SU-DHL-6 (cell line): Measurements from ENCODE around the gene PIGK.
"Not testable (repeated sequence)": the region's sequence is repeated elsewhere in the genome, so short reads cannot be mapped to it uniquely, and the experiment has no call there.

ENCODE experiments used
- H2AFZ ChIP-seq: fragments of 200-600 bp; sonication (generic); 2 replicates; pipeline ENCODE4 v1.6.1; 2014; ENCODE audit warnings: low read depth, mild to moderate bottlenecking, moderate library complexity, mixed read lengths, antibody characterized with exemption, low read length; ENCODE audit not compliant: severe bottlenecking
- H3F3A ChIP-seq: fragments of 200-600 bp; shearing (Covaris generic); 2 replicates; pipeline ENCODE4 v1.6.0; 2016; ENCODE audit warnings: antibody characterized with exemption, mild to moderate bottlenecking; ENCODE audit not compliant: insufficient read depth
- H3K27ac ChIP-seq: fragments of 200-600 bp; sonication (generic); 2 replicates; pipeline ENCODE4 v1.5.1; 2016; ENCODE audit warnings: low read depth, mild to moderate bottlenecking, low read length, moderate library complexity, mixed read lengths
- H3K27me3 ChIP-seq: fragments of 200-600 bp; sonication (generic), shearing (Covaris generic); 2 replicates; pipeline ENCODE4 v1.6.0; 2014; ENCODE audit warnings: mild to moderate bottlenecking, low read length
- H3K36me3 ChIP-seq: fragments of 200-600 bp; sonication (generic); 2 replicates; pipeline ENCODE4 v1.6.1; 2014; ENCODE audit warnings: mild to moderate bottlenecking, low read length, mixed read lengths
- H3K4me2 ChIP-seq: fragments of 300-600, 200-600 bp; shearing (Covaris generic), sonication (generic); 2 replicates; pipeline ENCODE4 v1.6.0; 2014; ENCODE audit warnings: low read length, low read depth, mild to moderate bottlenecking; ENCODE audit not compliant: poor library complexity, severe bottlenecking
- H3K4me3 ChIP-seq: fragments of 200-600 bp; sonication (generic); 2 replicates; pipeline ENCODE4 v1.5.1; 2014; ENCODE audit warnings: antibody characterized with exemption, low read length, mild to moderate bottlenecking, mixed read lengths; ENCODE audit not compliant: insufficient read depth, poor library complexity, severe bottlenecking
- H3K79me2 ChIP-seq: fragments of 200-600 bp; sonication (generic); 2 replicates; pipeline ENCODE4 v1.6.1; 2014; ENCODE audit warnings: mild to moderate bottlenecking, low read length, moderate library complexity; ENCODE audit not compliant: insufficient read depth
- H3K9ac ChIP-seq: fragments of 200-600 bp; sonication (generic); 2 replicates; pipeline ENCODE4 v1.7.0; 2014; ENCODE audit warnings: mild to moderate bottlenecking, low read length
- H3K9me2 ChIP-seq: fragments of 200-600 bp; sonication (generic); replicated peaks from 2 replicates; pipeline ENCODE4 v1.6.1; 2014; ENCODE audit warnings: low read length; ENCODE audit not compliant: insufficient read depth
- H3K9me3 ChIP-seq: fragments of 200-600 bp; sonication (generic); 2 replicates; pipeline ENCODE4 v1.6.1; 2014; ENCODE audit warnings: low read length, mixed read lengths; ENCODE audit not compliant: insufficient read depth
- H4K20me1 ChIP-seq: fragments of 200-600 bp; sonication (generic); 2 replicates; pipeline ENCODE4 v1.6.1; 2014; ENCODE audit warnings: low read depth, mild to moderate bottlenecking, antibody characterized with exemption, low read length, moderate library complexity, mixed read lengths
- CTCF ChIP-seq: fragments of 200-600 bp; sonication (generic); IDR thresholded peaks from one replicate; pipeline ENCODE4 v1.5.1; 2017; ENCODE audit warnings: antibody characterized with exemption, mild to moderate bottlenecking, low read length, moderate library complexity; ENCODE audit not compliant: insufficient read depth, poor library complexity, severe bottlenecking
- EZH2phosphoT487 ChIP-seq: fragments of 200-600 bp; sonication (generic), shearing (Covaris generic); conservative IDR thresholded peaks from 2 replicates; pipeline ENCODE4 v1.6.1; 2018; ENCODE audit warnings: mild to moderate bottlenecking, antibody characterized with exemption, low read length, moderate library complexity, mixed read lengths

The PIGK gene

GRCh38 chr1:77170687-77171086 is 48.5 kb downstream of the PIGK start:
- H3K27ac ChIP-seq = no peak overlapping the region
- peaks cover 21% of the 10 kb centered on the region; the same call in 1 of the 2 replicates for H3K9me3 ChIP-seq
- no peaks in the 10 kb centered on the region for H3K27me3 ChIP-seq
- H3K9me2 ChIP-seq = no peaks in the 10 kb centered on the region
- no peaks in the 10 kb centered on the region for H4K20me1 ChIP-seq
- no peaks in the 10 kb centered on the region; the same call in 1 of the 2 replicates for H3F3A ChIP-seq
- TF ChIP-seq CTCF (no peak), EZH2phosphoT487 (no peak)
- H3K79me2 ChIP-seq = no peaks in the 10 kb centered on the region
- no peak overlapping the region for H3K9ac ChIP-seq
- no peak overlapping the region for H3K4me2 ChIP-seq
- no peak overlapping the region for H2AFZ ChIP-seq
- H3K4me3 ChIP-seq = no peak overlapping the region
- H3K36me3 ChIP-seq = peaks cover 3% of the 10 kb centered on the region; the same call in 1 of the 2 replicates

GRCh38 chr1:77168358-77168757 is 50.9 kb downstream of the PIGK start:
- TF ChIP-seq EZH2phosphoT487 (no peak), CTCF (no peak)
- no peaks in the 10 kb centered on the region for H3K79me2 ChIP-seq
- peaks cover 3% of the 10 kb centered on the region; the same call in 1 of the 2 replicates for H3K36me3 ChIP-seq
- no peak overlapping the region for H3K4me2 ChIP-seq
- no peaks in the 10 kb centered on the region for H3K9me3 ChIP-seq
- H4K20me1 ChIP-seq = no peaks in the 10 kb centered on the region
- H2AFZ ChIP-seq = no peak overlapping the region
- H3K27ac ChIP-seq = no peak overlapping the region
- no peaks in the 10 kb centered on the region for H3K27me3 ChIP-seq
- H3K9ac ChIP-seq = no peak overlapping the region
- no peaks in the 10 kb centered on the region; the same call in 1 of the 2 replicates for H3F3A ChIP-seq
- no peak overlapping the region for H3K4me3 ChIP-seq
- H3K9me2 ChIP-seq = no peaks in the 10 kb centered on the region

- H3K4me3 ChIP-seq = no peak overlapping the region
These were observed 54.7 kb downstream of the PIGK start for GRCh38 chr1:77164434-77164944.

GRCh38 chr1:77159706-77160105 is 59.5 kb downstream of the PIGK start:
- not testable (repeated sequence) for H3F3A ChIP-seq, H3K36me3 ChIP-seq, H3K4me3 ChIP-seq, H3K79me2 ChIP-seq, H3K27ac ChIP-seq, H3K9me2 ChIP-seq, H2AFZ ChIP-seq, H3K27me3 ChIP-seq, H3K4me2 ChIP-seq, H3K9me3 ChIP-seq, H4K20me1 ChIP-seq, H3K9ac ChIP-seq

More at GRCh38 chr1:77164434-77164944, 54.7 kb downstream of the PIGK start:
- H3F3A ChIP-seq = no peaks in the 10 kb centered on the region; the same call in 1 of the 2 replicates
- no peak overlapping the region for H3K4me2 ChIP-seq
- H3K27ac ChIP-seq = no peak overlapping the region
- no peak overlapping the region for H3K9ac ChIP-seq
- H4K20me1 ChIP-seq = no peaks in the 10 kb centered on the region
- H3K79me2 ChIP-seq = no peaks in the 10 kb centered on the region
- no peaks in the 10 kb centered on the region for H3K27me3 ChIP-seq
- no peaks in the 10 kb centered on the region for H3K9me3 ChIP-seq
- peaks cover 10% of the 10 kb centered on the region; the same call in 1 of the 2 replicates for H3K36me3 ChIP-seq
- H3K9me2 ChIP-seq = no peaks in the 10 kb centered on the region
- H2AFZ ChIP-seq = no peak overlapping the region
- no peak for TF ChIP-seq CTCF
- no peak for TF ChIP-seq EZH2phosphoT487
